Measurements from ENCODE around the gene SLC38A6. TPM values are rescaled to one million over a fixed set of nuclear protein-coding genes. Genes with fewer than 3 reads are reported as not detected.
A peak's percentile ranks its signal among the peaks of the same experiment; 100 is the strongest.

Gene SLC38A6
- total RNA-seq, 1 donor from 2014 or later, result 14.1 TPM

DNA sequence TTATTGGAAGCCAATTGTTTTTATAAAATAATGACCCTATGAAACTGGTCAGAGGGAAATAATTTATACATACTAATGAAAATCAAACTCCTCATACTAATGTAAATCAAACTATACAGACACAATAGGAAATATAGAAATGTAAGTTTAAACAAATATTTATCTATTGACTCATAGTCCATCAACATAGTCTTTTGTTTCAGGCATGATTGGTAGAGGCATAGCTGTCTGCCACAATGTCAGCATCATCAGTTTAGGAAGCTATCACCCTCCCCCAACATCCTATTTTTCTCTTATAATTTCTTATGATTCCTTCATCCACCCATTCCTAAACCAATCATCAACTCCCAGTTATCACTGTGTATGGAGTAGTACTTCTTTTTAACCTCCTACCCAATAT, 117.7 kb downstream of the SLC38A6 start:
- TF ChIP-seq, protein P1, sequence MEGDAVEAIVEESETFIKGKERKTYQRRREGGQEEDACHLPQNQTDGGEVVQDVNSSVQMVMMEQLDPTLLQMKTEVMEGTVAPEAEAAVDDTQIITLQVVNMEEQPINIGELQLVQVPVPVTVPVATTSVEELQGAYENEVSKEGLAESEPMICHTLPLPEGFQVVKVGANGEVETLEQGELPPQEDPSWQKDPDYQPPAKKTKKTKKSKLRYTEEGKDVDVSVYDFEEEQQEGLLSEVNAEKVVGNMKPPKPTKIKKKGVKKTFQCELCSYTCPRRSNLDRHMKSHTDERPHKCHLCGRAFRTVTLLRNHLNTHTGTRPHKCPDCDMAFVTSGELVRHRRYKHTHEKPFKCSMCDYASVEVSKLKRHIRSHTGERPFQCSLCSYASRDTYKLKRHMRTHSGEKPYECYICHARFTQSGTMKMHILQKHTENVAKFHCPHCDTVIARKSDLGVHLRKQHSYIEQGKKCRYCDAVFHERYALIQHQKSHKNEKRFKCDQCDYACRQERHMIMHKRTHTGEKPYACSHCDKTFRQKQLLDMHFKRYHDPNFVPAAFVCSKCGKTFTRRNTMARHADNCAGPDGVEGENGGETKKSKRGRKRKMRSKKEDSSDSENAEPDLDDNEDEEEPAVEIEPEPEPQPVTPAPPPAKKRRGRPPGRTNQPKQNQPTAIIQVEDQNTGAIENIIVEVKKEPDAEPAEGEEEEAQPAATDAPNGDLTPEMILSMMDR (conservative IDR thresholded peaks at IDR 0.05; ENCODE audit: low read depth, low read length), result no peak
- no peak for DNase-seq (ENCODE audit: low read depth)
- no peak overlapping the region for H3K4me3 ChIP-seq (ENCODE audit: low read depth, low read length)

DNA sequence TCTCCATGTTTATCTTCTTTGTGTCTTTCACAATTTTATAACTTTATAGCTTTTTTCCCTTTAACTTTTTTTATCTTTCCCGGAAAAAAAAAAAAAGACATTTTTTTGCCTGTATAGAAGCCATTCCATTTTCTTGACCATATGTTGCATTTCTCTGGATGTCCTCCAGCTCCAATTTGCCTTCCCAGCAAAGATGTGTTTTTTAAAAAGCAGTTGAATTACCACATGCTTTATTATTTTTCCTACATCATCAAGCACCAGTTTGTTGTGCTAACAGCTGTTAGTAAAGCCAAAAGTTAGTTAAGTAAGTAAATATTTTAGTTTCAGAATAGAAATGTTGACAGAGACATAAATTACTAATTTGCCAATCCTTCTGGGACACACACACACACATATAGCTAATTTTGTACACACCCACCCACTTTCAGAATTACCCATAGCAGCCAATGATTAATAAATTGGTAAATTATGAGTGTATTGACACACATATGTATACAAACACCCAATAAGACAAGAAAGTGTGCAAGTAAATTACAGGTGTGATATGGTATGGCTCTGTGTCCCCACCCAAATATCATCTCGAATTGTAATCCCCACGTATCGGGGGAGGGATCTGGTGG, 118.3 kb downstream of the SLC38A6 start:
- DNase-seq (ENCODE audit: low read depth), result no peak
- H3K4me3 ChIP-seq (ENCODE audit: low read depth, low read length), result no peak overlapping the region
- TF ChIP-seq, protein P1 (conservative IDR thresholded peaks at IDR 0.05; ENCODE audit: low read depth, low read length), result no peak

DNA sequence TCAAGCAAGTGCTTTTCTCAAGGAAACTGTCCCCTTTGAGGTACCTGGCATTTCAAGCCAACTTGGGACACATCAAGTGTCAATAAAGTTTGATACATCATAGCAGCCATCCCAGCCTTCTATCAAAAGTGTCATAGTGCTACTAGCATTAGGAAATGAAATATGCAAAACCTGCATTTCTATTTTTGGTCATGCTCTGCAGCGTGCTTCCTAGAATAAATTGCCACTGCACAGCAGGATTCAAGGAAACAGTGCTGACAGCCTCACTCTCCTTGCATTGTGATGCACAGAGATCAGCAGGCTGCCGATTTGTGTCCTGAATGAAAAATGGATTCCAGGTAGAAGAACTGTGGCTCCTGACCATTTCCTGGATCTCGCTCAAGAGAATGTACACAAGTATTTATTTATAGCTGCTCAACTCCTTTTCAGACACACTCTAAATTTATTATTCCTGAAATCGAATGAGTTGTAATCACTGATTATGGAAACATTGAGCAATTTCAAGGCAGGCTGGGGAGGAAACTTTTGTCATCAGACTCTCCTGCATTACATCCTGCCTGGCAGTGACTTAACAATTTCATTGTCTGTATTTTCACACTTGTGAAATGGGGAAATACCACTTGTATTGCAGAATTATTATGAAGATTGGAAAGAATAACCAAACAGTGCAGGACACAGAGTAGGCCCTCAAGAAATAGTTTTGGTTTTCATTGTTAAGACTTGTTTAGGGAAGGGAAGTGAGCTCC, 120.9 kb downstream of the SLC38A6 start:
- peak; percentile 16 for DNase-seq (ENCODE audit: low read depth)
- TF ChIP-seq, protein P1 (conservative IDR thresholded peaks at IDR 0.05; ENCODE audit: low read depth, low read length), result no peak
- no peak overlapping the region for H3K4me3 ChIP-seq (ENCODE audit: low read depth, low read length)

Other genes starting within 250 kb of the SLC38A6 start
- 57.2 and 75.4 TPM in 2 replicates for gene MNAT1, start 246.5 kb upstream of the SLC38A6 start, total RNA-seq
- 11.6 TPM in 2 replicates for gene TRMT5, start 166 bp upstream of the SLC38A6 start, total RNA-seq

All from epithelial cell of proximal tubule (primary cell).